ENCODE results near the gene KIAA1755.

Gene KIAA1755

DNA sequence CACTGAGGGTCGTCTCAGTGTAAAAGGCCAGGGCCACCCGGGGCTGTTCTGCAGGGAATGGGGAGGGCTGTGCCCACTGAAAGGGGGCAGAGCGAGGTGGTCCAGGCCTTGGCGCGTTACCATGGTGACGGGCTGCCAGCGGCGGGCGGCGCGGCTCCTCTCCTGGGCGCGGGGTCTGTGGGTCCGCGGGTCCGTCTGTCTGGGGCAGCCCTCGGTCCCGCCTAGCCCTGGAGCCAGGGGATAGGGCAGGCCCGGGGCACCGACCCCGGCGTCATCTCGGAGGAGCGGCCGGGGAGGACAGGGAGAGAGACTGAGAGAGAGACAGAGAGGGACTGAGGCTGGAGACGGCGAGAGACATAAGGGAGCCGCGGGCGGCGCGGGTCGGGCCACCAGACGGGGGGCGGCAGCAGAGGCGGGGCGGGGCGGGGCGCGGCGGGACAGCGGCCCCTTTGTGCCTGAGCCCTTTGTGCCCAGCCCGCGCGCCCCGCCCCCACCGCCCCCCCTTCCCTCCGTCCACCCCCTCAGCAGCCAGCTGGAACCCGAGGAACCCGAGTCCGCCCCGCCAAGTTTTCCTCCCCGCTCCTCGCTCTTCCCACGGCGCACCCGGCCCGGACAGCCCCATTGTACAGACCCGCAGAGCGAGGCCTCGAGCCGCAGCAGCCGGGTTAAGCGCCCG, at the start of gene KIAA1755:
KIAA1755 (minus strand) TSS at position 358 of the 676 bp plus-strand sequence; CDS start at position 123, 235 bp downstream.
- TF ChIP-seq CTCF (IDR thresholded peaks at IDR 0.05; ENCODE audit: low read depth, low read length, missing control alignments), result no peak
- H3K4me3 ChIP-seq (replicated peaks; ENCODE audit: low read depth, low read length), result peak within 1 kb of the TSS; percentile 22
- DNase-seq (ENCODE audit: extremely low read depth, low read depth), result no peak

DNA sequence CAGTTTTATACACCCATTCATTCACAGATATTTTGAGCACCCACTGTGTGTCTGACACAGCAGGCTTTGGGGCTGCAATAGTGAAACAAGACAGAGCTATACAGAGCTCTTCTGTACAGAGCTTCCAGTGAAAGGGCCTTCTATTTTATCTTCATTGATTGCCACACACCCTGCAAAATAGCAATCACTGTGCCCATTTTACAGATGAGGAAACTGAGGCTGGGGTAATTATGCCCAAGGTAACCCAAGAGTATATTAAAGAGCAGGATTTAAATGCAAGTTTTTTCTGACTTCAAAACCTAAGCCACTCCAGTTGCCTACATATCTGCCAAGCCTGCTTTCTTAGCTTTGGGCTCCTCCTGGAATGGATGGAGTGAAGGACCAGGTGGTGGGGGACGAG, 47.9 kb upstream of the KIAA1755 start:
- H3K4me3 ChIP-seq (replicated peaks; ENCODE audit: low read depth, low read length), result no peak overlapping the region
- DNase-seq (ENCODE audit: extremely low read depth, low read depth), result no peak
- no peak for TF ChIP-seq CTCF (IDR thresholded peaks at IDR 0.05; ENCODE audit: low read depth, low read length, missing control alignments)

DNA sequence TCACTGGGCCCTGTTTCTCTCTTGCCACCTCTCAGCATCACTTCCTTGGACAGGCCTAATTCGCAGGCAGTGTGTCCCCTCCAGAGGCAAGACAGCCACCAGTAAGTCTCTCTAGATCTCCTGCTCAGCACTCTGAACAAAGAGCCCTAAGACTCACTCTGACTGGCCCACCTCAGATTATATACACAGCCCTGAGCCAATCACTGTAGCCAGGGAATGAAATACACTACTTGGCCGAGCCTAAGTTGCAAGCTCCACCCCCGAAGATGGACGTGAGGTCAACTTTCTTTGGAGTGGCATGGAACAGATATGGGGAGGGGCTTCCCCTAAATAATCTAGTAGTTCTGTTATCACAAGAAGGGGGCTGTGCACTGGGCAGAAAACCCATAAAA, 47.5 kb upstream of the KIAA1755 start:
- DNase-seq (ENCODE audit: extremely low read depth, low read depth), result no peak
- TF ChIP-seq CTCF (IDR thresholded peaks at IDR 0.05; ENCODE audit: low read depth, low read length, missing control alignments), result no peak
- H3K4me3 ChIP-seq (replicated peaks; ENCODE audit: low read depth, low read length), result no peak overlapping the region

GRCh38 chr20:38307371-38308046, 47.0 kb upstream of the KIAA1755 start:
- no peak for TF ChIP-seq CTCF (IDR thresholded peaks at IDR 0.05; ENCODE audit: low read depth, low read length, missing control alignments)
- DNase-seq (ENCODE audit: extremely low read depth, low read depth), result no peak
- no peak overlapping the region for H3K4me3 ChIP-seq (replicated peaks; ENCODE audit: low read depth, low read length)

DNA sequence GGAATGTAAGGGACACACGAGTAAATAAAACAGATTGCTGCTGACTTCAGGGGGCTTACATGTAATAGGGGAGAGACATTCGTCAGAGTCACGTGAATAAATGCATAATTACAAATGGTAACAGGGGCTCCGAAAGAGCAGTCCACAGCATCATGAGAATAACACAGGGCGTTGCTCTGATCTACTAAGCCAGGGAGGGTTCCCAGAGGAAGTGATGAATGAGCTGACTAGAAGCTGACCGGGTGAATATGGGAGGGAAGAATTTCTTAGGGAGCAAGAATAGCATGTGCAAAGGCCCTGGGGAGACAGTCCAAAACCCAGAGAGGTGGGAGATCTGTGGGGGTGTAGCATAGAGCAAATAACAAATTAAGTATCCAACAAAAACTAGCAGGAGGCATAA, 45.8 kb upstream of the KIAA1755 start:
- no peak for TF ChIP-seq CTCF (IDR thresholded peaks at IDR 0.05; ENCODE audit: low read depth, low read length, missing control alignments)
- no peak for DNase-seq (ENCODE audit: extremely low read depth, low read depth)
- H3K4me3 ChIP-seq (replicated peaks; ENCODE audit: low read depth, low read length), result no peak overlapping the region

- DNase-seq (ENCODE audit: extremely low read depth, low read depth), result no peak
- H3K4me3 ChIP-seq (replicated peaks; ENCODE audit: low read depth, low read length), result no peak overlapping the region
- TF ChIP-seq CTCF (IDR thresholded peaks at IDR 0.05; ENCODE audit: low read depth, low read length, missing control alignments), result no peak
These were observed 45.0 kb upstream of the KIAA1755 start for GRCh38 chr20:38305541-38305940.
